OCI-LY3 (cell line): ENCODE measurements around the gene COL20A1.

ENCODE experiments used
- H2AFZ ChIP-seq: fragments of 200-600, 300-600 bp; shearing (Covaris generic); 2 replicates; pipeline ENCODE4 v1.6.0; 2014; ENCODE audit warnings: antibody characterized with exemption, low read depth, low read length
- H3K27ac ChIP-seq: fragments of 200-600, 300-600 bp; sonication (generic); 2 replicates; pipeline ENCODE4 v1.5.1; 2014; ENCODE audit warnings: mild to moderate bottlenecking, low read length, moderate library complexity, mixed read lengths
- H3K27me3 ChIP-seq: fragments of 200-600, 300-600 bp; sonication (generic); 2 replicates; pipeline ENCODE4 v1.6.1; 2014; ENCODE audit warnings: low read depth, low read length, mixed read lengths
- H3K36me3 ChIP-seq: fragments of 200-600, 300-600 bp; sonication (generic); replicated peaks from 2 replicates; pipeline ENCODE3; 2014; ENCODE audit warnings: low read depth, low read length, mixed read lengths
- H3K4me1 ChIP-seq: fragments of 300-600, 200-600 bp; sonication (generic); 2 replicates; pipeline ENCODE4 v1.6.1; 2014; ENCODE audit warnings: low read length, mixed read lengths
- H3K4me2 ChIP-seq: fragments of 200-600, 300-600 bp; sonication (generic); 2 replicates; pipeline ENCODE4 v1.6.1; 2014; ENCODE audit warnings: low read length, mixed read lengths
- H3K4me3 ChIP-seq: fragments of 300-600, 200-600 bp; sonication (generic); 2 replicates; pipeline ENCODE4 v1.5.1; 2014; ENCODE audit warnings: antibody characterized with exemption, mild to moderate bottlenecking, low read length, moderate library complexity
- H3K79me2 ChIP-seq: fragments of 300-600, 200-600 bp; shearing (Covaris generic); 2 replicates; pipeline ENCODE4 v1.6.1; 2014; ENCODE audit warnings: mild to moderate bottlenecking, low read length, mixed read lengths
- H3K9ac ChIP-seq: fragments of 300-600, 200-600 bp; shearing (Covaris generic); 2 replicates; pipeline ENCODE4 v1.6.0; 2014; ENCODE audit warnings: mild to moderate bottlenecking, low read length, moderate library complexity
- H3K9me3 ChIP-seq: fragments of 200-600, 300-600 bp; shearing (Covaris generic); 2 replicates; pipeline ENCODE4 v1.6.1; 2014; ENCODE audit warnings: low read length, mixed read lengths; ENCODE audit not compliant: insufficient read depth
- H4K20me1 ChIP-seq: fragments of 200-600, 300-600 bp; sonication (generic); 2 replicates; pipeline ENCODE4 v1.6.1; 2016; ENCODE audit warnings: low read length, mixed read lengths; ENCODE audit not compliant: insufficient read depth
- EZH2phosphoT487 ChIP-seq: fragments of 200-600 bp; shearing (Covaris generic); IDR thresholded peaks from 2 replicates; pipeline ENCODE4 v1.6.1; 2018; ENCODE audit warnings: antibody characterized with exemption, mixed run types, low read depth
- TF ChIP-seq, protein P1 (sequence below): fragments of 200-600, 300-600 bp; sonication (generic); IDR thresholded peaks from 2 replicates; pipeline ENCODE4 v1.5.1; 2014; ENCODE audit warnings: antibody characterized with exemption, low read length, low read depth

Gene COL20A1

DNA sequence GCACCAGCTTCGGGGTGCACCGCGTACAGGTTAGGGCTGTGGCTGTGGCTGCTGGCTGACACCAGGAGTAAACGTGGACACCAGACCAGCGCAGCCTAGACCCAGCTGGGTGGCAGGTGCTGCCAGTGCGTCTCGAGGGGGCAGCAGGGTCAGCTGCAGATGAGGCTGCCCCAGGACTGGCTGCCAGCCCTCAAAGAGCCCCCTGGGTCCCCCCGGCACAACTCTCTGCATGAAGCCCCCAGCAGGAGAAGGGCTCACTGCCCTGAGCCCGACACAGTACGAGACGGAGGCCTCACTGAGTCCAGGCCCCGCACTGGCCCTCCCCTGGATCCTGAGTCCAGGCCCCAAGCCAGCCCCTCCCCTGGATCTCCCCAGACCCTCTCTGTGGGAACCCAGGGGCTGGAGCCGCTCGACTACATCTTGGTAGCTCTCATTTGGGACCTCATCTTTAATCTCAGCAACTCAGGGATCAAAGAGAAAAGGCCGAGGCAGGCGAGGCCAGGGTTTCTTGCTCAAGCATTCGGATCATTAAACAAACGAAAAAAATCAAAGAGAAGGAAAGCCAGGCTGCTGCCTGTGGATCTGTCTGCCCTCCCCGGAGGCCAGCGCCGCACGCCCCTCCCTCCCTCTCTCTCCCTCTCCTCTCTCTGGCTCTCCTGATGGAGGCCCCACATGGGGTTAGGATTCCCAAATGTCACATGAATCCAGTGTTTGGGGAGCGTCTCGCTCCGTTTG lies 31.8 kb upstream of the COL20A1 start:
- Histone ChIP-seq H3K79me2 (no peaks in the 10 kb centered on the region), H3K9ac (no peak overlapping the region), H3K27me3 (no peaks in the 10 kb centered on the region), H3K9me3 (no peaks in the 10 kb centered on the region), H3K4me1 (no peaks in the 10 kb centered on the region), H2AFZ (no peak overlapping the region), H3K27ac (no peak overlapping the region), H3K36me3 (no peaks in the 10 kb centered on the region), H3K4me2 (no peak overlapping the region), H4K20me1 (no peaks in the 10 kb centered on the region), H3K4me3 (no peak overlapping the region)
- TF ChIP-seq EZH2phosphoT487 = no peak
- TF ChIP-seq, protein P1, sequence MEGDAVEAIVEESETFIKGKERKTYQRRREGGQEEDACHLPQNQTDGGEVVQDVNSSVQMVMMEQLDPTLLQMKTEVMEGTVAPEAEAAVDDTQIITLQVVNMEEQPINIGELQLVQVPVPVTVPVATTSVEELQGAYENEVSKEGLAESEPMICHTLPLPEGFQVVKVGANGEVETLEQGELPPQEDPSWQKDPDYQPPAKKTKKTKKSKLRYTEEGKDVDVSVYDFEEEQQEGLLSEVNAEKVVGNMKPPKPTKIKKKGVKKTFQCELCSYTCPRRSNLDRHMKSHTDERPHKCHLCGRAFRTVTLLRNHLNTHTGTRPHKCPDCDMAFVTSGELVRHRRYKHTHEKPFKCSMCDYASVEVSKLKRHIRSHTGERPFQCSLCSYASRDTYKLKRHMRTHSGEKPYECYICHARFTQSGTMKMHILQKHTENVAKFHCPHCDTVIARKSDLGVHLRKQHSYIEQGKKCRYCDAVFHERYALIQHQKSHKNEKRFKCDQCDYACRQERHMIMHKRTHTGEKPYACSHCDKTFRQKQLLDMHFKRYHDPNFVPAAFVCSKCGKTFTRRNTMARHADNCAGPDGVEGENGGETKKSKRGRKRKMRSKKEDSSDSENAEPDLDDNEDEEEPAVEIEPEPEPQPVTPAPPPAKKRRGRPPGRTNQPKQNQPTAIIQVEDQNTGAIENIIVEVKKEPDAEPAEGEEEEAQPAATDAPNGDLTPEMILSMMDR = no peak

DNA sequence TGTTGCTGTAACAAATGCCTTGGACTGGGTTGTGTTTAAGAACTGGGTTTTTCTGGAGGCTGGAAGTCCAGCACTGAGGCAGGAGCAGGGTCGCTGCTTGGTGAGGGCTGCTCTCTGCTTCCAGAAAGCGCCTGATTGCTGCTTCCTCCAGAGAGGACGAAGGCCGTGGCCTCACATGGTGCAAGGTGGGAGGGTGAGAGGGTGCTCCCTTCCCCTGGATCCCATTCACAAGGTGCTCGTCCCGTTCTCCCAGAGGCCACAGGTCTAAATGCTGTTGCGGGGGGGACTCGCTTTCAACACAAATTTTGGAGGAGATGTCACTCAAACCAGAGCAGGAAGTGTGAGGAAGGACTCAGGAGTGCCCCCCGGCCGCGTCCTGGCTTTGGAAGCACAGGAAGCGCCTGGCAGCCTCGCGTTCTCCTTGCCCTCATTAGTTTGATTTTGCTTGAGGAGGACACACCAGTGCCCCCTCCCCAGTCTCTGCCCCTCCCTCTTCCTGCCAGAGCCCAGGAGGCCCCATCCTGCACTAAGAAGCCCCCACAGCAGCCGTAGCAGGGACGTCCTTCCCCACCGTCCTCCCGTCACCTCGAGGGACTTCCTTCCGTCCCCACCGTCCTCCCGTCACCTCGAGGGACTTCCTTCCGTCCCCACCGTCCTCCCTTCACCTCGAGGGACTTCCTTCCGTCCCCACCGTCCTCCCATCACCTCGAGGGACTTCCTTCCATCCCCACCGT lies 31.0 kb upstream of the COL20A1 start:
- H3K4me3 ChIP-seq = no peak overlapping the region
- no peaks in the 10 kb centered on the region for H3K27me3 ChIP-seq
- no peaks in the 10 kb centered on the region for H3K36me3 ChIP-seq
- no peak overlapping the region for H3K27ac ChIP-seq
- no peaks in the 10 kb centered on the region for H3K4me1 ChIP-seq
- H3K9me3 ChIP-seq = no peaks in the 10 kb centered on the region
- H2AFZ ChIP-seq = no peak overlapping the region
- no peaks in the 10 kb centered on the region for H3K79me2 ChIP-seq
- H3K4me2 ChIP-seq = no peak overlapping the region
- TF ChIP-seq, protein P1 = no peak
- no peak for TF ChIP-seq EZH2phosphoT487
- H3K9ac ChIP-seq = no peak overlapping the region
- no peaks in the 10 kb centered on the region for H4K20me1 ChIP-seq

DNA sequence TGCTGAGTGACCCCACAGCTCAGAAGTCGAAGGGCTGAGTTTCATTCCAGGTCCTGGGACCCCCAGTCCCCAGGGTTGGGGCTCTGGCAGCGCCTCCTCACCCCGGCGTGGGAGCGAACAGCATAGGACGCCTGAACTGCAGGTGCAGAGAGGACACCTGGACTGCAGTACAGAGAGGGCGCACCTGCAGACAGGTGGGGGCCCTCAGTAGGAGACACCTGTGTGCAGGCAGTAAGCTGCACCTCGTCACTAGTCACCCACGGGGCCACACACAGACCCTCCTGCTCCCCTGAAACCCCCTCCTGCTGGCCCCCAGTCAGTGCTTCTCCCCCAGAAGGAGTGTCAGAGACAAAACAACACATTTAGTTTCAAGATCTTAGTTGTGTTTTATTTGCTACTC lies 30.1 kb upstream of the COL20A1 start:
- Histone ChIP-seq H3K79me2 (no peaks in the 10 kb centered on the region), H3K4me2 (no peak overlapping the region), H3K4me1 (no peaks in the 10 kb centered on the region), H2AFZ (no peak overlapping the region), H3K36me3 (no peaks in the 10 kb centered on the region), H4K20me1 (no peaks in the 10 kb centered on the region), H3K27me3 (no peaks in the 10 kb centered on the region), H3K4me3 (no peak overlapping the region), H3K27ac (no peak overlapping the region), H3K9ac (no peak overlapping the region), H3K9me3 (no peaks in the 10 kb centered on the region)
- TF ChIP-seq EZH2phosphoT487 = no peak
- TF ChIP-seq, protein P1 = no peak

DNA sequence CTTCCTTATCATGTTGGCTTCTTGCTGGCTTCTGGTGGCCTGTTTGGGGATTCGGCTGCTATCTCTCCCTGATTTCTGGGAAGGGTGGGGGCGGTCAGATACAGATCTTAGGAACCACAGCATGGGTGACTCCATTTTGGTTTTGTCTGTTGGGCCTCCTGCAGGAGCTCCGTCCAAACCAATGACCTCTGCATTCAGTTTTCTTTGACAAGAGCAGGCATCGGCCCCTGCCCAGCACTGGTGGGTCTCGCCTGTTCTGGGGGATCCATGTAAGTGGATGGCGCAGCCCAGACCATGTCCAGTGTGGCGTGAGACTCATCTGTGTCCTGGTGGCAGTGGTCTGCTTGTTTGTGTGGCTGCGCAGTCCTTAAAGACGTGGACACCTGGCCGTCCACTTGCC lies 29.0 kb upstream of the COL20A1 start:
- no peak overlapping the region for H3K27ac ChIP-seq
- no peak overlapping the region for H3K4me3 ChIP-seq
- no peak overlapping the region for H2AFZ ChIP-seq
- no peak overlapping the region for H3K9ac ChIP-seq
- no peaks in the 10 kb centered on the region for H3K27me3 ChIP-seq
- H3K4me1 ChIP-seq = no peaks in the 10 kb centered on the region
- H3K36me3 ChIP-seq = no peaks in the 10 kb centered on the region
- no peak overlapping the region for H3K4me2 ChIP-seq
- TF ChIP-seq, protein P1 = no peak
- no peak for TF ChIP-seq EZH2phosphoT487
- H3K79me2 ChIP-seq = no peaks in the 10 kb centered on the region
- H4K20me1 ChIP-seq = no peaks in the 10 kb centered on the region
- H3K9me3 ChIP-seq = no peaks in the 10 kb centered on the region
